DMS 273 (cell line): ENCODE data around the gene VGLL2.
"Not testable (repeated sequence)": the region's sequence is repeated elsewhere in the genome, so short reads cannot be mapped to it uniquely, and the experiment has no call there.

Experiments used
- DNase-seq: peaks from one replicate; lab custom pipeline; 2025; ENCODE audit not compliant: unreplicated experiment; lab: John Stamatoyannopoulos, UW

Gene VGLL2, protein sequence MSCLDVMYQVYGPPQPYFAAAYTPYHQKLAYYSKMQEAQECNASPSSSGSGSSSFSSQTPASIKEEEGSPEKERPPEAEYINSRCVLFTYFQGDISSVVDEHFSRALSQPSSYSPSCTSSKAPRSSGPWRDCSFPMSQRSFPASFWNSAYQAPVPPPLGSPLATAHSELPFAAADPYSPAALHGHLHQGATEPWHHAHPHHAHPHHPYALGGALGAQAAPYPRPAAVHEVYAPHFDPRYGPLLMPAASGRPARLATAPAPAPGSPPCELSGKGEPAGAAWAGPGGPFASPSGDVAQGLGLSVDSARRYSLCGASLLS

DNA sequence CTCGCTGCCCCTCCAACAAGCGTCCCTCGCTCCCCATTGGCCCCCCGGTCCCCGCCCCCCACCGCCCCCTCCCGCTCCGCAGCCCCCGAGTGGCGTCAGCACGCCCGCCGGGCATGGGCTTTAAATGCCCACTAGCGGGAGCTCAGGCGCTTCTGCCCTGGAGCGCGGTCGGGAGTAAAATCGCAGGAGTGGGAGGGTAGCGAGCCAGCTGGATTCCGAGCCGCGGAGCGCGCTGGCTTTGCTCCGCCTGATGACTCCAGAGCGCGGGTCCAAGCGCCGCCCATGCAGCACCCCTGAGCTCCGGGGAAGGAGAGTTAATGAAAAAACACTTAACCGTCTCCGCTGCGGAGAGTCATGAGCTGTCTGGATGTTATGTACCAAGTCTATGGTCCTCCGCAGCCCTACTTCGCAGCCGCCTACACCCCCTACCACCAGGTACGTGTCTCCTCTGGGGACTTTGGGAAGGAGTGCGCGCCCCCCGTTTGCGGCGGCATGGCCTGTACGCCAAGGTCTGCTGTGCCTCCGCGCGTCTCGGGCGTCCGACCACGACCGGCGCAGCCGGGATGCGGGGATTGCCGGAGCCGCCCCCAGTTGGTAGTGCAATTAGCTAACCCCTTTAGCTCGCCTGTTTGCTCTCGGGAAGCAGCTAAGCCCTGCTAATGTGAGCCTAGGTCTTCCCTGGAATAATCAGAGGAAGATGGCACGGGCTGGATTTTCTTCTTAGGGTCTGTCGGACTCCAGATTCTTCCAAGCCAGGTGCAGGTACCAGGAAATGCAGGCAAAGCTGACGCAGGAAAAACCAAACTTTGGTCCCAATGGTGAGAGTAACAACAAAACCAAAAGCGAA is at the start of gene VGLL2:
Gene VGLL2, plus strand, starts transcription at position 149 of the 847 bp plus-strand sequence. Its CDS starts 206 bp downstream, at position 355.
- peak; percentile 75 for DNase-seq

DNA sequence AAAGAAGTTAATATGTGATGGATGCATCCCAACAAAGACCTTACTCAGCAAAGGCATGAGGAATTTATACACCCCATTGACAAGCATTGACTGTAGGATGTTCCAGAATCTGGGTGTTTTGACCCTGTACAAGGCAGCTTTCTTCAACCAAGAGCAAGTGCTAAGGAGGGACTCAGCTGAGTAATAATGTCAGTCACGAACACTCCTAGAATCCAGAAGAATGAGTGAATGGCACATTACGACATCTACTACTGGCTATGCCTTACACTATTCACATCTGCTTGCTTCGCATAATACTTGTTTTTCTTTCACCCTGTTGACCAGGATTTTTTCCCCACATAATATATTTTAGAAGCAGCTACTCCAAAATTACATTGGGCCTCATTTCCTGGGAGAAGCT is 42.5 kb upstream of the VGLL2 start:
- DNase-seq: no peak

DNA sequence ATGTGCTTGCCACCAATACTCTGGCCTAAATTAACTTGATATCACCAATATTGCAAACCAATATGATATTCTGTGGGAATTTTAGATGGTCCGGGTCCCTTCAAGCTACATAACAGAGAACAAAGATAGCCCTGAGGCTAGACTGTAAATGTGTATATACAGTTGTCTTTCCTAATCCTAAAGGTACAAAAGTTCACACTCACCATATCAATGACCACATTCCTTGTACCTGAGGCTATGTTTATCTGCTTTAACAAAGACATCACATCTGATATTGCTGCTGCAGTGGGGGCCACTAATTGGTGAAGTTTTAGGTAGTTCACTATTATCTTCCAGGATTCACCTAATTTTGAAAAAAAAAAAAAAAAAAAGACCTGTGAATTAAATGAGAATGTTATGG is 38.6 kb upstream of the VGLL2 start:
- no peak for DNase-seq

DNA sequence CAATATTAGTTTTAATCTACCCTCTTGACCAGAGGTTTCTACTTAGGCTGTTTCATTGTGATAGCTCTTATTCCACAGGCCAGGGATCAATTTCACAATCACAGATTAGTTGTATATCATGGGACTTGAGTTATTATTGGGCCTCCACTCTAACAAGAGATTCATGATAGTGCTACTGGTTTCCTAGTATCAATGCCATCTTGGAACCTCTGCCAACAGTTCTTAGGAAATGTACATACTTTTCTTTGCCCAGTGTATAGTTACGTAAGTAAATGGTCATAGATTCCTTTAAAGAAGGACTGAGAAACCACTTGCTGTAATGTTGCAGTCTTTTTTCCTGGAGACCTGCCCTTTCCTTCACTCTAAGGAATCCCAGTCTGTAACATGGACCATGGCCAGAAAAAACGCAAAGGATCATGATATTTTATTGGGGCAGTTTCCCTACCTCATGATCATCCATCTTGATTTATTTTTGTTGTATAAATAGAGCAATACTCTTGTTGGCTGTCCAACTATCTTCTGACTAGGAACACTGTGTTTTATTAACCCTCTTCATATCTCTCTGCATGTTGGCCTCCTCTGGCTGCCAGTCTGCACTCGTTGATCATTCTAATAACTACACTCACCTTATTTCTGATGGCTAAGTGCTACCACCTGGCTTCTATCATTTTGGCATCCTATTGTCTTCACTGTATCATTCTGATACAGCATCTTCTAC is 38.0 kb upstream of the VGLL2 start:
- DNase-seq: no peak

DNA sequence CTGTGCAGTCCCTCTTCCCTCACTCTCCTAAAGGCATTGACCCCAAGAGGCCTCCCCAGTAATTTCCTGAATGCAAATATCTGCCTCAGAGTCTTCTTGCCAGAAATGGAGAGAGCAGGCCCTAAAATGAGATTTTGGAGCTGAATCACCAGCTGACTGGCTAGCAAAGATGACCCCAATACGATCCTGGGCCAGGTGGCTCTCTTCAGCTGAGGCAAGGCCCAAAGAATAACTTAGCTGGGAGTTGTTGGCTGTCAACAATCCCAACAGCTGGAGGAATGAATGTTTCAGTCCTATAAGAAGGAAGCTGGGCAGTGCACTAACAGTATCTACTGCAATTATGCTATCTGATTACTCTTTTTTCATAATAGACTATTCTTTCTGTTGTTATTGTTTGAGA is 37.2 kb upstream of the VGLL2 start:
- no peak for DNase-seq

DNA sequence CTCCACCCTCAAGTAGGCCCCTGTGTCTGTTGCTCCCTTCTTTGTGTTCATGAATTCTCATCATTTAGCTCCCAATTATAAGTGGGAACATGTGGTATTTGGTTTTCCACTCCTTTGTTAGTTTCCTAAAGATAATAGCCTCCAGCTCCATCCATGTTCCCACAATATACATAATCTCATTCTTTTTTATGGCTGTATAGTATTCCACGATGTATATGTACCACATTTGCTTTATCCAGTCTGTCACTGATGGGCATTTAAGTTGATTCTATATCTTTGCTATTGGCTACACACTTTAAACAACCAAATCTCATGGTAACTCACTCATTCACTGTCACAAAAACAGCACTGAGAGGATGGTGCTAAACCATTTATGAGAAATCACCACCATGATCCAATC is 35.5 kb upstream of the VGLL2 start:
- no peak for DNase-seq

DNA sequence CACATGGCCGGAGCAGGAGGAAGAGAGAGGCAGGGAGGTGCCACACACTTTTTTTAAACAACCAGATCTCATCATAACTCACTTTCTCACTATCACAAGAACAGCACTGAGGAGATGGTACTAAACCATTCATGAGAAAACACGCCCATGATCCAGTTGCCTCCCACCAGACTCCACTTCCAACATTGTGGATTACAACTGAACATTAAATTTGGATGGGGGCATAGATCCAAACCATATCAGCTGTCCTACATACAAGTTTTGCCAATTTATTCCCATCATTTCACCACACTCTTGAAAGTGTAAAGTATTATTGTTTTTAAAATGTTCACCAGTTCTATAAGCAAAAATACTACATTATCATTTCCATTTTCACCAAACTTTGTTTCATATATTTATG is 33.9 kb upstream of the VGLL2 start:
- DNase-seq: no peak

DNA sequence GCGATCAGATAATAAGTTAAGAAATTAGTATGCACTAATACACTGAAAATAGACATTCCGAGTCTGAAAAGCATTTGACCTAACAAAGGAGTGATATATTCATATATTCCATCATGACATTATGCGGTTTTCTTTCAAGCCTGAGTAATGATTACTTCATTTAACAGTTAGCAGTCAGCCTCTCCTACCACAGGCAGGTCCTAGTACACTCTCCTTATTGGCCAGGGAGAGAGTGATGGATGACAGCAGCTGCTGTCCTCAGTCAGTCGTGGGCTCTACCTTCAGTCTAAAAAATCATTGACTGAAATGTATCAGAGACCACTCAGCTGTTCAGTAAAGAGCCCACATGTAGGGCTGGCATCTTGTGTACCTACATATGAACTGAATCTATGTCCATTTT is 33.2 kb upstream of the VGLL2 start:
- DNase-seq: no peak

DNA sequence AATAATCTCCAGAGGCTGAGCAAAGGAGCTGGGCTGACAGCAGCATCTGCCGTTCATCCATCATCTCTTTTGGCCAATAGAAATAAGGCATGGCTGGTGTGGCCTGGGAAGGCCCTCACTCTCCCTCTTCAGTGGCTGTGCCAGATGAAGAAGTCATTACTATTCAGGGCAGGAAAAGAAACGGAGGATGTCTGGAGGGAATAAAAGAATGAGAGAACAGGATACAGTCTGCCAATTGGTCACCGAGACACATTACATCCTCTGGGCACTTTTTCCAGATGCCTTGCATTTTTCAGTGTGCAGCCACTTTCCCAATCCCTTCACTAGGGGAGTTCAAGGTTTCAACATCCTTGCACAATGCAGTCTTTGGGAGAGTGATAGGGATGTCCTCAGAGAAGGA is 32.2 kb upstream of the VGLL2 start:
- no peak for DNase-seq

DNA sequence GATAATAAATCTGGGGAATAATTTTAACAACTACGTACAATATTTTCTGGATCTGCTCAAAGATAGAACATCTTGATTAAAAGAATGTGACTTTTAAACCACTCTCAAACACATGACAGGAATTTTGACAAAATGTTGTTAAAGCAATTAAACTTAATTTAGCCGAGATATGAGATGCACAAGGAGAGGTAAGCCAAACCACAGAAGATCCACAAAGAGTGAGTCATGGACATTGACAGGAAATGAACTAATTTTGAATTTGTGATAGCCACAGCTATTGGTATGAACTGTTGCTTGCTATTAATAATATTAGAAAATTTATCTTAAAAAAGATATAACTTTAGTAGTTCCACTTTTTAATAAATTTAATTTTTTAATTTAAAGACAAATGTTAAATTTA is 27.8 kb upstream of the VGLL2 start:
- DNase-seq: no peak

DNA sequence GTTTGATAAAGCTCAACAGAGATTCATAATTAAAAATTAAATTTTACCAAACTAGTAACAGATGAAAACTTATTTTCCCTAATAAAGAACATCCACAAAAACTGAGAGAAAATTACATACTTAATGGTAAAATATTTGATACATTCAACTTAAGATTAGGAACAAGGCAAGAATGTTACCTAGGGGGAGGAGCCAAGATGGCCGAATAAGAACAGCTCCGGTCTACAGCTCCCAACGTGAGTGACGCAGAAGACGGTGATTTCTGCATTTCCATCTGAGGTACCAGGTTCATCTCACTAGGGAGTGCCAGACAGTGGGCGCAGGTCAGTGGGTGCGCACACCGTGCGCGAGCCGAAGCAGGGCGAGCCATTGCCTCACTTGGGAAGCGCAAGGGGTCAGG is 20.8 kb upstream of the VGLL2 start:
- not testable (repeated sequence) for DNase-seq

DNA sequence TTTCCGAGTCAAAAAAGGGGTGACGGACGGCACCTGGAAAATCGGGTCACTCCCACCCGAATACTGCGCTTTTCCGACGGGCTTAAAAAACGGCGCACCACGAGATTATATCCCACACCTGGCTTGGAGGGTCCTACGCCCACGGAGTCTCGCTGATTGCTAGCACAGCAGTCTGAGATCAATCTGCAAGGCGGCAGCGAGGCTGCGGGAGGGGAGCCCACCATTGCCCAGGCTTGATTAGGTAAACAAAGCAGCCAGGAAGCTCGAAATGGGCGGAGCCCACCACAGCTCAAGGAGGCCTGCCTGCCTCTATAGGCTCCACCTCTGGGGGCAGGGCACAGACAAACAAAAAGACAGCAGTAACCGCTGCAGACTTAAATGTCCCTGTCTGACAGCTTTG is 20.4 kb upstream of the VGLL2 start:
- DNase-seq: not testable (repeated sequence)

DNA sequence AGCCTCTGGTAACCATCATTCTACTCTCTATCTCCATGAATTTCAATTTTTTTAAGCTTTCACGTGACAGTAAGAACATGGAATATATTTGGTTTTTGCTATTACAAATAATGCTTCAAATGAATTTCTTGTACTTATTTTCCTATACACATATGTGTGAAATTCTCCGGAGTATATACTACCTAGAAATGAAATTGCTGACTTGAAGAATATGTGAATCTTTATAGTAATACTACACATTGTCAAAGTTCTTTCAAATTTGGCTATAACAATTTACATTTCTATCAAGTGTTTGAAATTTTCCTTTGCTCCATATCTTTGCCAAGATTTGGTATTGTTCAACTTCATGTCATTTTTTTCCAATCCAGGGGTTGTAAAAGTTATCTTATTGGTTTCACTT is 11.6 kb upstream of the VGLL2 start:
- DNase-seq: no peak

DNA sequence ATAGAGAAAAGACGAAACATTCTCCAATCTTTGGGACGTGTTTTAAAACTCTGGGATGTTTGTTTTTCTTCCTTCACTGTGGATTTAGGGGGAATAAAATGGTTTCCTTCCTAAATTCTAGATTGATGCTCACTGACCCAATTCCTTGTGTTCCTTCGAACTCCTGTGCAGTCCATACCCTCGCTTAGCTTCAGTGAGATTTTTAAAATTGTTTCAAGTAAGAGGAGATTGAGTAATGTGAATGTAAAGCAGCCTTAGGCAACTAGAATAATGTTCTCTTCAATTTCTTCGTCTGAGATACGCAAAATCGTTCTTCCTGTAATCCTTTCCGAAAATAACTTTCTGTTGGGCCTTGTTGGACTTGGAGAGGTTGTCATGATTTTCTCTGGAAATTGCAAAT is 2.6 kb upstream of the VGLL2 start:
- no peak for DNase-seq

DNA sequence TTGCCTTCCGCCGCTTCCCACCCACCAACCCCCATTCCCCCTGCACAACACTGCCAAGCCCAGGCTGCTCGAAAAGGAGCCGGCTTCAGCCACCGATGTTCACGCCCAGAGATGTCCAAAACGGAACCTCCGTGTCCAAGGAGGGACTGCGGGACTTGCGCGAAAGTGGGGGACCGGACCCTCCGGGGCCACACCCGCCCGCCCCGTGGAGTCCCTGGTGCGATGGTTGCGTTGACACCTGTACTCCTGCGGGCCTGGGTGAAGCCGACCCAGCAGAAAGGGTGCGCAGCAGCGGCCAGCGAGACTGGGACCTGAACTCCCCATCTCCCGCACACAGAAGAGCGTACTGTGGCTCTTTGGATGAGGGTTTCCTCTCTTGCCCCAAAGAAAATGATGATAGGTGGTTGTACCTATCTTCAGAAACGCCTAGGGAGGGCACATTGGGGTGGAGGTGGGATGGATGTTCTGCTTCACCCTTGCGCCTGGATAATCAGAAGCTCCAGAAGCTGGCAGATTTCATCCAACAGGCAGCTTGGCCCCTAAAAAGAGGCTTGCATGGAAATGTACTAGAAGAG is 1.9 kb upstream of the VGLL2 start:
- DNase-seq: no peak

DNA sequence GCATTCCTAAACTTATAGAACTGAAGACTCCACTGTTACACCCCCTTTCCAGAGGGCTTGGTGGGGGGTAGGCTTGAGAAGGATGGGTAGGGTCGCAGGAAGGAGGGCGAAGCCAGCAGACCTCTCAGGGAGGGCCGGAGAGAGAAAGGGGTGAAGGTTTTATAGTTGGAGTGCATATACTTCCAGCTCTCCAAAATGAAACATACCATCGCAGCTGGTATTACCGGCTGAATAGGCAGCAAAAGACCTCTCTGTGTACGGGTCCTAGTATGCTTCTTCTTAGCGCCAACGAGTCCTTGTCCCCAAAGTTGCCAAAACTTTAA is 1.0 kb upstream of the VGLL2 start:
- no peak for DNase-seq

DNA sequence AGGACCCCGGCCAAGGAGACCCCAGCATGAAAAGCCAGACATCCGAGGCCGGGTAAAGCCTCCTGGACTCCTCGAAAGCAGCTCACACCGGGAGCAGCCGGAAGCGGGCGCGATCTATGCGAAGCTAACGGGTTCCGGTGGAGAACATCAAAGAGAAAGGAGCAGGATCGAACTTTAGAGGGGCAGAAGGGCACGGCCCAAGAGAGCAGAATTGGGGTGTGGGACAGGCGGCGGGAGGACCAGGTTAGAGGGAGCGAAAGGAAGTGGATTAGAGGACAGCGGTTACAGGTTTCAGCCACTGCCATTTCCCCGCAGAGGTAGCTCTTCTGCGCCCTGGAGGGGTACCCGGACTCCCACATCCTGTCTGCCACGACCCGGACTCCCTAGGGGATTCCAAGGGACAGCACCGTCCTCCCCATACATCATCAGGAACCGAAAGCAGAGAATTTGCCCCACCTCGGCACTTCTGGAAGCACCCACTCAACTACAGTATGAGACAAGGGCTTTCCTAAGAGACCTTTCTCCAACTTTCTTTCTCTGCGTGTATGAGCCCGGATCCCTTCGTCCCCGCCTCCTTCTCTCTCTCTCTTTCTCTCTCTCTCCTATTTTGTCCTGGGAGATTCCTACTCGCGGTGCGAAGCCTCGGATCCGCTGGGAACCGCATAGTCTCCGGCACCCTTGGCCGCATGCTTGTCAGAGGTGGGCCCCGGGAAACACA is 507 bp upstream of the VGLL2 start:
- peak; percentile 56 for DNase-seq

DNA sequence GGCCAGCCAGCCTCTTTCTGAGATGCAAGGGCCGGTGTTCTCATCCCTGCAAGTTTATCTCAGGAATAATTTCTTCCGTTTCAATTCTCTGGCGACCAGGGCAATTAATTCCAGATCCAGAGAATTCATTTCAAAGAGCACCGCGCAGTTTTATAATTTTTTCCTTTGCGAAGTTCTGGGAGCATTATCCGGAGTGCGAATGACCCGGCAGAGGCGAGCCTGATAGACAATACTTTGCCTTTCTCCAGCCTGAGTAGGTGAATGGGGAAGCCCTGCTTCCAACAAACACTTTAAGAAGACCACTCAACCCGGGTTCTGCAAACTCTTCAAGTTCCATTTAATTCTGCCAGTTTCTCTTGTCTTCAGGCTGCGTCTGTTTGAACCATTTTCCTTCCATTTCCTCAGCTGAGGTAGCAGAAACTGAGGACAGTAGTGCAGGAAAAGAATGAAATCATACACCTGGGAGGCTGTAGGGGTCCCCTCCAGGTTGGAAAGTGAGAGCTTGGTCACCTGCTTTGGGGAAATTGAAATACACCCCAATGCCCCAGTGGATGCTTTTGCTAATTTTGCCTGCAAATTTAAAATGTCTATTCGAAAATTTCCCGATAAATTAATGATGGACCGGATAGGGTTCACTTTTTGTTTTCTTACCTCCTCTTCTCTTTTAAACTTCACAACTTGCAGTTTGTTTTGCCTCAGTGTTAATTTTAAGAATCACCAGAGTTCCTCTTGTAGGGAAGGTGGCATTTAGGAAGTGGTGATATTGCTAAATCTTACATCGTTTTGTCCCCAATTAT is 1.1 kb downstream of the VGLL2 start:
- DNase-seq: no peak

DNA sequence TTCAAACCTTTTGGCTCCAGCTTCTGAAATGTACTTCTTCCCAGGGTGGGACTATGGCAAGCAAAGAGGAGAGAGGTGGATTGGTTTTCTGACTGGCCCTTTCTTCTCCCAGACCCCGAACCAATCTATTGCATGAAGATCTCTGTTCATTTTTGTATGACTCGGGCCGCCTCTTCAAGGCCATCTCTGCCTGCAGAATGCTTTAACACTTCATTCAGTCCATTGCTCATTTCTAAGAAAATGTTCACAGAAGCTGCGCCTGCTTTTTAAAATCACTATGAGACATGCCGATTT is 1.6 kb downstream of the VGLL2 start:
- DNase-seq: no peak

DNA sequence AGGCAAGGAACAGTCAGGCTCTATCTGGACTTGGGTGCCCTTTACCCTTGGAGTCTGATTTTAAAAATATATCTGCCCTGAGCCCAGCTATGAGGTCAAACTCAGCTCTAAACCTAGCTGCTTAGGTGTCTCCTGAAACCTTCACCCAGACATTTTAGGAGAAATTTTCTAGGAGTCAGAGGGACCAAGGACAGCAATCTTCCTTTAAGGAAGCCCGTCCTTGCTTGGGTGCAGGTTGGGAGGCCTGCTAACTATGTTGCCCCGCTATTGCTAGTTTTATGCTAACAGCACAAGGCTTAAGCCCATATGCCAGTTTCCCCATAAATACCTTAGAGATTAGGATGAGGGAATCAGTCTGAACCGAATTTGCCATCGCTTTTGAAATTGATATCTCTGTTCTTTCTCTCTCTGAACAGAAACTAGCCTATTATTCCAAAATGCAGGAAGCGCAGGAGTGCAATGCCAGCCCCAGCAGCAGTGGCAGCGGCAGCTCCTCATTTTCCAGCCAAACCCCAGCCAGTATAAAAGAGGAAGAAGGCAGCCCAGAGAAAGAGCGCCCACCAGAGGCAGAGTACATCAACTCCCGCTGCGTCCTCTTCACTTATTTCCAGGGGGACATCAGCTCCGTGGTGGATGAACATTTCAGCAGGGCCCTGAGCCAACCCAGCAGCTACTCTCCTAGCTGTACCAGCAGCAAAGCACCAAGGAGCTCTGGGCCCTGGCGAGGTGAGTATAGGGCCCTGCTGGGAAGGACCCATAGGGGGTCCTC is 2.6 kb downstream of the VGLL2 start:
- peak; percentile 10 for DNase-seq
